Measurements from ENCODE around the gene MBNL2. TPM values are rescaled to one million over a fixed set of nuclear protein-coding genes. Genes with fewer than 3 reads are reported as not detected.

Gene MBNL2
- total RNA-seq, 1 experiment from 2014 or later: 74.3 TPM

DNA sequence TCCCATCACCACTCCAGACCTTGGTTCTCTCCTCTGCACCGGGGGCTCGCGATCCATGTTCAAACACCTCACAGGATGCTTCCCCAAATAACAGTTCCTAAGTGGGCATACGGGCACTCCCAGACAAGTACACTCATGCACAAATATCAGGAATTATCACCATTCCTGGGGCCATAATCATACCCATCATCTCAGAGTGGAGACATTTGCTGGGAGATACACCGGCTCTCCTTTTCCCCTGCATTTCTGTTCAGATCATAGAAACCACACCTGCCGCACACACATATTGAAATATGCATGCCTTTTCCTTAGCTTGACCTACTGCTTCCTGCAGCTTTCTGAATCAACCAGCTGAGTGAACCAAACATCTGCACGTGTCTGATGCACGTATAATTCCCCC lies 33.9 kb upstream of the MBNL2 start:
- ChIA-PET POLR2A (no interaction called here), CTCF (interaction anchor here (1.3 kb wide), 1 partner anchor 78 kb away, joined by 4 read pairs; no protein-coding TSS in a partner anchor)
- Mint-ChIP-seq H3K27ac (ENCODE audit: low read depth, unreplicated experiment) (no peak overlapping the region), H3K36me3 (ENCODE audit: insufficient read depth, unreplicated experiment) (no peaks in the 10 kb centered on the region), H3K4me3 (ENCODE audit: unreplicated experiment) (no peak overlapping the region), H3K27me3 (ENCODE audit: insufficient read depth, unreplicated experiment) (peaks cover 20% of the 10 kb centered on the region), H3K4me1 (ENCODE audit: insufficient read depth, unreplicated experiment) (no peaks in the 10 kb centered on the region), H3K9me3 (ENCODE audit: unreplicated experiment) (no peaks in the 10 kb centered on the region)
- intact Hi-C loops (cut with micrococcal nuclease): no loop called here
- BruUV-seq (replicated peaks): no TSS peak
- DNase-seq (ENCODE audit: unreplicated experiment): no peak
- TF ChIP-seq CTCF (IDR thresholded peaks at IDR 0.05; ENCODE audit: unreplicated experiment): no peak

- no peak for DNase-seq (ENCODE audit: unreplicated experiment)
- H3K4me3 Mint-ChIP-seq (ENCODE audit: unreplicated experiment): no peak overlapping the region
- TF ChIP-seq CTCF (IDR thresholded peaks at IDR 0.05; ENCODE audit: unreplicated experiment): no peak
- intact Hi-C loops (cut with micrococcal nuclease): no loop called here
- ChIA-PET CTCF (no interaction called here), POLR2A (no interaction called here)
- H3K4me1 Mint-ChIP-seq (ENCODE audit: insufficient read depth, unreplicated experiment): no peaks in the 10 kb centered on the region
- H3K36me3 Mint-ChIP-seq (ENCODE audit: insufficient read depth, unreplicated experiment): no peaks in the 10 kb centered on the region
- H3K9me3 Mint-ChIP-seq (ENCODE audit: unreplicated experiment): no peaks in the 10 kb centered on the region
- BruUV-seq (replicated peaks): no TSS peak
- H3K27me3 Mint-ChIP-seq (ENCODE audit: insufficient read depth, unreplicated experiment): peaks cover 10% of the 10 kb centered on the region
- no peak overlapping the region for H3K27ac Mint-ChIP-seq (ENCODE audit: low read depth, unreplicated experiment)
Observed at GRCh38 chr13:97189928-97190327, 32.2 kb upstream of the MBNL2 start.

- intact Hi-C loops (cut with micrococcal nuclease): no loop called here
- TF ChIP-seq CTCF (IDR thresholded peaks at IDR 0.05; ENCODE audit: unreplicated experiment): no peak
- Mint-ChIP-seq H3K27ac (ENCODE audit: low read depth, unreplicated experiment) (no peak overlapping the region), H3K27me3 (ENCODE audit: insufficient read depth, unreplicated experiment) (no peaks in the 10 kb centered on the region), H3K9me3 (ENCODE audit: unreplicated experiment) (no peaks in the 10 kb centered on the region), H3K4me1 (ENCODE audit: insufficient read depth, unreplicated experiment) (no peaks in the 10 kb centered on the region), H3K36me3 (ENCODE audit: insufficient read depth, unreplicated experiment) (no peaks in the 10 kb centered on the region), H3K4me3 (ENCODE audit: unreplicated experiment) (no peak overlapping the region)
- CTCF ChIA-PET: interaction anchor here (0.5 to 3.0 kb wide), 6 partner anchors 15 to 154 kb away, joined by 3 to 18 read pairs (median 4); no protein-coding TSS in a partner anchor
- no TSS peak for BruUV-seq (replicated peaks)
- DNase-seq (ENCODE audit: unreplicated experiment): no peak
- POLR2A ChIA-PET: interaction anchor here (0.5 kb wide), 1 partner anchor 352 kb away, joined by 3 read pairs; no protein-coding TSS in a partner anchor
Observed at GRCh38 chr13:97191142-97191541, 31.0 kb upstream of the MBNL2 start.

- ChIA-PET POLR2A (interaction anchor here (0.5 to 1.0 kb wide), 2 partner anchors 14 to 352 kb away, joined by 3 read pairs; no protein-coding TSS in a partner anchor), CTCF (interaction anchor here (0.5 to 3.0 kb wide), 10 partner anchors 15 to 280 kb away, joined by 3 to 18 read pairs (median 3); no protein-coding TSS in a partner anchor)
Observed at GRCh38 chr13:97191615-97192014, 30.5 kb upstream of the MBNL2 start.

More at GRCh38 chr13:97191615-97192014, 30.5 kb upstream of the MBNL2 start:
- Mint-ChIP-seq H3K27me3 (ENCODE audit: insufficient read depth, unreplicated experiment) (no peaks in the 10 kb centered on the region), H3K27ac (ENCODE audit: low read depth, unreplicated experiment) (no peak overlapping the region), H3K4me3 (ENCODE audit: unreplicated experiment) (no peak overlapping the region), H3K9me3 (ENCODE audit: unreplicated experiment) (no peaks in the 10 kb centered on the region), H3K36me3 (ENCODE audit: insufficient read depth, unreplicated experiment) (no peaks in the 10 kb centered on the region), H3K4me1 (ENCODE audit: insufficient read depth, unreplicated experiment) (no peaks in the 10 kb centered on the region)
- intact Hi-C loops (cut with micrococcal nuclease): no loop called here
- no peak for DNase-seq (ENCODE audit: unreplicated experiment)
- no TSS peak for BruUV-seq (replicated peaks)
- no peak for TF ChIP-seq CTCF (IDR thresholded peaks at IDR 0.05; ENCODE audit: unreplicated experiment)

Measured in MCF 10A (cell line).